Skeletal muscle satellite cell (primary cell): ENCODE results near the gene CNTFR.

Experiments used
- H3K27me3 ChIP-seq: 2 replicates; pipeline ENCODE4 v1.7.0; 2013; ENCODE audit warnings: low read length; ENCODE audit not compliant: control insufficient read depth, insufficient read depth
- H3K36me3 ChIP-seq: 2 replicates; pipeline ENCODE4 v1.7.0; 2013; ENCODE audit warnings: mild to moderate bottlenecking, control low read depth, low read length; ENCODE audit not compliant: insufficient read depth
- H3K4me1 ChIP-seq: 2 replicates; pipeline ENCODE4 v1.7.0; 2013; ENCODE audit warnings: low read length; ENCODE audit not compliant: control insufficient read depth, insufficient read depth
- H3K4me2 ChIP-seq: 2 replicates; pipeline ENCODE4 v1.7.0; 2013; ENCODE audit warnings: mild to moderate bottlenecking, low read length
- H3K4me3 ChIP-seq: 2 replicates; pipeline ENCODE4 v1.7.0; 2013; ENCODE audit warnings: low read length
- H3K9ac ChIP-seq: 2 replicates; pipeline ENCODE4 v1.7.0; 2013; ENCODE audit warnings: mild to moderate bottlenecking, low read depth, low read length, moderate library complexity
- H3K9me3 ChIP-seq: replicated peaks from 2 replicates; pipeline ENCODE4 v1.7.0; 2013; ENCODE audit warnings: mild to moderate bottlenecking, control low read depth, low read length

Gene CNTFR

GRCh38 chr9:34513567-34514214 lies 75.8 kb downstream of the CNTFR start:
- Histone ChIP-seq H3K9me3 (no peaks in the 10 kb centered on the region), H3K4me2 (no peak overlapping the region), H3K4me3 (no peak overlapping the region), H3K27me3 (peaks cover 81% of the 10 kb centered on the region), H3K36me3 (no peaks in the 10 kb centered on the region), H3K4me1 (no peaks in the 10 kb centered on the region), H3K9ac (no peak overlapping the region)

- Histone ChIP-seq H3K4me3 (no peak overlapping the region), H3K36me3 (no peaks in the 10 kb centered on the region), H3K9ac (no peak overlapping the region), H3K4me1 (no peaks in the 10 kb centered on the region), H3K9me3 (no peaks in the 10 kb centered on the region), H3K27me3 (peaks cover 72% of the 10 kb centered on the region), H3K4me2 (no peak overlapping the region)
These were observed 77.1 kb downstream of the CNTFR start for GRCh38 chr9:34512131-34513078.

GRCh38 chr9:34510497-34511468 lies 78.7 kb downstream of the CNTFR start:
- Histone ChIP-seq H3K27me3 (peaks cover 72% of the 10 kb centered on the region), H3K4me1 (no peaks in the 10 kb centered on the region), H3K9me3 (no peaks in the 10 kb centered on the region), H3K36me3 (no peaks in the 10 kb centered on the region), H3K4me2 (no peak overlapping the region), H3K4me3 (no peak overlapping the region), H3K9ac (no peak overlapping the region)

GRCh38 chr9:34508951-34509350 lies 80.6 kb downstream of the CNTFR start:
- Histone ChIP-seq H3K9ac (no peak overlapping the region), H3K9me3 (no peaks in the 10 kb centered on the region), H3K27me3 (peaks cover 64% of the 10 kb centered on the region), H3K4me2 (no peak overlapping the region), H3K36me3 (no peaks in the 10 kb centered on the region), H3K4me1 (no peaks in the 10 kb centered on the region), H3K4me3 (no peak overlapping the region)

- Histone ChIP-seq H3K4me1 (no peaks in the 10 kb centered on the region), H3K9me3 (no peaks in the 10 kb centered on the region), H3K36me3 (no peaks in the 10 kb centered on the region), H3K4me2 (no peak overlapping the region), H3K4me3 (no peak overlapping the region), H3K9ac (no peak overlapping the region), H3K27me3 (peaks cover 65% of the 10 kb centered on the region)
These were observed 81.1 kb downstream of the CNTFR start for GRCh38 chr9:34508463-34508862.

- Histone ChIP-seq H3K36me3 (no peaks in the 10 kb centered on the region), H3K9ac (no peak overlapping the region), H3K4me1 (peaks cover 5% of the 10 kb centered on the region)
These were observed 81.6 kb downstream of the CNTFR start for GRCh38 chr9:34507966-34508365.

GRCh38 chr9:34507556-34507955 lies 82.0 kb downstream of the CNTFR start:
- H3K4me3 ChIP-seq, result no peak overlapping the region
- peaks cover 9% of the 10 kb centered on the region for H3K4me1 ChIP-seq
- peaks cover 63% of the 10 kb centered on the region for H3K27me3 ChIP-seq
- no peak overlapping the region for H3K9ac ChIP-seq
- no peaks in the 10 kb centered on the region for H3K9me3 ChIP-seq
- no peak overlapping the region for H3K4me2 ChIP-seq
- H3K36me3 ChIP-seq, result no peaks in the 10 kb centered on the region

More at GRCh38 chr9:34507966-34508365, 81.6 kb downstream of the CNTFR start:
- Histone ChIP-seq H3K4me2 (no peak overlapping the region), H3K4me3 (no peak overlapping the region), H3K9me3 (no peaks in the 10 kb centered on the region), H3K27me3 (peaks cover 63% of the 10 kb centered on the region)

- Histone ChIP-seq H3K4me1 (peaks cover 18% of the 10 kb centered on the region), H3K9ac (no peak overlapping the region), H3K27me3 (peaks cover 54% of the 10 kb centered on the region), H3K4me3 (no peak overlapping the region), H3K4me2 (no peak overlapping the region), H3K36me3 (no peaks in the 10 kb centered on the region), H3K9me3 (no peaks in the 10 kb centered on the region)
These were observed 82.9 kb downstream of the CNTFR start for GRCh38 chr9:34506623-34507022.

GRCh38 chr9:34505370-34506120 lies 84.0 kb downstream of the CNTFR start:
- no peak overlapping the region for H3K4me3 ChIP-seq
- H3K9ac ChIP-seq, result no peak overlapping the region
- no peak overlapping the region for H3K4me2 ChIP-seq
- H3K4me1 ChIP-seq, result peaks cover 18% of the 10 kb centered on the region
- H3K36me3 ChIP-seq, result no peaks in the 10 kb centered on the region
- peaks cover 45% of the 10 kb centered on the region for H3K27me3 ChIP-seq
- no peaks in the 10 kb centered on the region for H3K9me3 ChIP-seq

- H3K4me2 ChIP-seq, result no peak overlapping the region
- no peak overlapping the region for H3K9ac ChIP-seq
- H3K36me3 ChIP-seq, result no peaks in the 10 kb centered on the region
- peaks cover 46% of the 10 kb centered on the region for H3K27me3 ChIP-seq
- H3K9me3 ChIP-seq, result no peaks in the 10 kb centered on the region
- peaks cover 18% of the 10 kb centered on the region for H3K4me1 ChIP-seq
- no peak overlapping the region for H3K4me3 ChIP-seq
These were observed 86.1 kb downstream of the CNTFR start for GRCh38 chr9:34503406-34503805.
